ENCODE measurements around the gene CFAP47. TPM values are rescaled to one million over a fixed set of nuclear protein-coding genes. Genes with fewer than 3 reads are reported as not detected.

The CFAP47 gene
- total RNA-seq, 1 experiment from 2014 or later: not detected

DNA sequence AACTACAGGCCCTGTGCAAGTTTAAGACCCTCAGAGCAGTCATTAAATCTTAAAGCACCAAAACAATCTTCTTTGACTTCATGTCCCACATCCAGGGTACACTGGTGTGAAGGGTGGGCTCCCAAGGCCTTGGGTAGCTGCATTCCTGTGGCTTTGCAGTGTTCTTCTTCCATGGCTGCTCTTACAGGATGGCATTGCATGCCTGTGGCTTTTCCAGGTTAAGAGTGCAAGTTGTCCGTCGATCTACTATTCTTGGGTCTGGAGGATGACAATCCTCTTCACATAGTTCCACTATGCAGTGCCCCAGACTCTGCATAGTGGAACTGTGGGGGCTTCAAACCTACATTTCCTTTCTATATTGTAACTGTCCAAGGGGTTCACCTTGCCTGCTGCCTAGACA lies 494.5 kb downstream of the CFAP47 start:
- ATAC-seq (no peak), DNase-seq (ENCODE audit: low spot score) (no peak)
- Mint-ChIP-seq H3K4me3 (no peak overlapping the region), H3K4me1 (no peaks in the 10 kb centered on the region), H3K9me3 (peaks cover 9% of the 10 kb centered on the region), H3K27ac (no peak overlapping the region), H3K27me3 (ENCODE audit: low read depth) (no peaks in the 10 kb centered on the region; the same call in 1 of the 2 replicates), H3K36me3 (no peaks in the 10 kb centered on the region)
- no peak for TF ChIP-seq ZNF317 (CRISPR knock-in tag; IDR thresholded peaks at IDR 0.05; ENCODE audit: borderline replicate concordance, low read depth)
- no peak for TF ChIP-seq NFE2L1 (CRISPR knock-in tag; IDR thresholded peaks at IDR 0.05)
- TF ChIP-seq, protein P1, sequence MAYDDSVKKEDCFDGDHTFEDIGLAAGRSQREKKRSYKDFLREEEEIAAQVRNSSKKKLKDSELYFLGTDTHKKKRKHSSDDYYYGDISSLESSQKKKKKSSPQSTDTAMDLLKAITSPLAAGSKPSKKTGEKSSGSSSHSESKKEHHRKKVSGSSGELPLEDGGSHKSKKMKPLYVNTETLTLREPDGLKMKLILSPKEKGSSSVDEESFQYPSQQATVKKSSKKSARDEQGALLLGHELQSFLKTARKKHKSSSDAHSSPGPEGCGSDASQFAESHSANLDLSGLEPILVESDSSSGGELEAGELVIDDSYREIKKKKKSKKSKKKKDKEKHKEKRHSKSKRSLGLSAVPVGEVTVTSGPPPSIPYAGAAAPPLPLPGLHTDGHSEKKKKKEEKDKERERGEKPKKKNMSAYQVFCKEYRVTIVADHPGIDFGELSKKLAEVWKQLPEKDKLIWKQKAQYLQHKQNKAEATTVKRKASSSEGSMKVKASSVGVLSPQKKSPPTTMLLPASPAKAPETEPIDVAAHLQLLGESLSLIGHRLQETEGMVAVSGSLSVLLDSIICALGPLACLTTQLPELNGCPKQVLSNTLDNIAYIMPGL (CRISPR knock-in tag; IDR thresholded peaks at IDR 0.05): no peak
- TF ChIP-seq SP1 (CRISPR knock-in tag; conservative IDR thresholded peaks at IDR 0.05): no peak
- TF ChIP-seq MYBL2 (CRISPR knock-in tag; IDR thresholded peaks at IDR 0.05): no peak
- TF ChIP-seq NFYB (CRISPR knock-in tag; conservative IDR thresholded peaks at IDR 0.05; ENCODE audit: low read depth): no peak
- no peak for TF ChIP-seq RELA (CRISPR knock-in tag; IDR thresholded peaks at IDR 0.05; ENCODE audit: borderline replicate concordance)
- TF ChIP-seq ZNF263 (CRISPR knock-in tag; IDR thresholded peaks at IDR 0.05; ENCODE audit: low read depth): no peak
- TF ChIP-seq, protein P2, sequence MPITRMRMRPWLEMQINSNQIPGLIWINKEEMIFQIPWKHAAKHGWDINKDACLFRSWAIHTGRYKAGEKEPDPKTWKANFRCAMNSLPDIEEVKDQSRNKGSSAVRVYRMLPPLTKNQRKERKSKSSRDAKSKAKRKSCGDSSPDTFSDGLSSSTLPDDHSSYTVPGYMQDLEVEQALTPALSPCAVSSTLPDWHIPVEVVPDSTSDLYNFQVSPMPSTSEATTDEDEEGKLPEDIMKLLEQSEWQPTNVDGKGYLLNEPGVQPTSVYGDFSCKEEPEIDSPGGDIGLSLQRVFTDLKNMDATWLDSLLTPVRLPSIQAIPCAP (CRISPR knock-in tag; IDR thresholded peaks at IDR 0.05): no peak
- TF ChIP-seq, protein P3, sequence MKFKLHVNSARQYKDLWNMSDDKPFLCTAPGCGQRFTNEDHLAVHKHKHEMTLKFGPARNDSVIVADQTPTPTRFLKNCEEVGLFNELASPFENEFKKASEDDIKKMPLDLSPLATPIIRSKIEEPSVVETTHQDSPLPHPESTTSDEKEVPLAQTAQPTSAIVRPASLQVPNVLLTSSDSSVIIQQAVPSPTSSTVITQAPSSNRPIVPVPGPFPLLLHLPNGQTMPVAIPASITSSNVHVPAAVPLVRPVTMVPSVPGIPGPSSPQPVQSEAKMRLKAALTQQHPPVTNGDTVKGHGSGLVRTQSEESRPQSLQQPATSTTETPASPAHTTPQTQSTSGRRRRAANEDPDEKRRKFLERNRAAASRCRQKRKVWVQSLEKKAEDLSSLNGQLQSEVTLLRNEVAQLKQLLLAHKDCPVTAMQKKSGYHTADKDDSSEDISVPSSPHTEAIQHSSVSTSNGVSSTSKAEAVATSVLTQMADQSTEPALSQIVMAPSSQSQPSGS (CRISPR knock-in tag; IDR thresholded peaks at IDR 0.05; ENCODE audit: borderline replicate concordance, low read depth): no peak
- no peak for TF ChIP-seq TCF7 (CRISPR knock-in tag; IDR thresholded peaks at IDR 0.05; ENCODE audit: low read depth)
- ChIA-PET CTCF (no interaction called here), POLR2A (no interaction called here)

DNA sequence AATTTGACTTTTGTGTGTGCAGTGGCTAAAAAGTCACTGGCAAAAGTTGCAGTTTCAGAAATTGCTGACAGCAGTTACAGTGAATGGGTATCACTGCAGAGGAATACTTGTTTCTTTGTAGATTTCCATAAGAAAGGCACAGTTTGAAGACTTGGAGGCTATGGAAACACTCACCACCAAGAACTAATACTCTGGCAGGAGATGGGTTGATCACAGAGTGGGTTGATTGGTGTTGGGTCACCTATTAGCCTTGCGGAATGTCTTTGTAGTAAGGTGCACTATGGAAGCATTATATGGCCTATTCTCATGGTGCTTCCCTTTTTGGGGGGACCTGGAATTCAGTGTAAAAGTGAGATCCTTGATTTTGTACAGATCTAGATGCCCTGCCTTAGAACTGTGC lies 502.8 kb downstream of the CFAP47 start:
- ChIA-PET POLR2A (no interaction called here), CTCF (no interaction called here)
- Mint-ChIP-seq H3K9me3 (peaks cover 3% of the 10 kb centered on the region), H3K27ac (no peak overlapping the region), H3K36me3 (no peaks in the 10 kb centered on the region), H3K27me3 (ENCODE audit: low read depth) (no peaks in the 10 kb centered on the region), H3K4me3 (no peak overlapping the region), H3K4me1 (peaks cover 22% of the 10 kb centered on the region)
- no peak for DNase-seq (ENCODE audit: low spot score)
- peak; percentile 84 for ATAC-seq
- TF ChIP-seq, protein P4, sequence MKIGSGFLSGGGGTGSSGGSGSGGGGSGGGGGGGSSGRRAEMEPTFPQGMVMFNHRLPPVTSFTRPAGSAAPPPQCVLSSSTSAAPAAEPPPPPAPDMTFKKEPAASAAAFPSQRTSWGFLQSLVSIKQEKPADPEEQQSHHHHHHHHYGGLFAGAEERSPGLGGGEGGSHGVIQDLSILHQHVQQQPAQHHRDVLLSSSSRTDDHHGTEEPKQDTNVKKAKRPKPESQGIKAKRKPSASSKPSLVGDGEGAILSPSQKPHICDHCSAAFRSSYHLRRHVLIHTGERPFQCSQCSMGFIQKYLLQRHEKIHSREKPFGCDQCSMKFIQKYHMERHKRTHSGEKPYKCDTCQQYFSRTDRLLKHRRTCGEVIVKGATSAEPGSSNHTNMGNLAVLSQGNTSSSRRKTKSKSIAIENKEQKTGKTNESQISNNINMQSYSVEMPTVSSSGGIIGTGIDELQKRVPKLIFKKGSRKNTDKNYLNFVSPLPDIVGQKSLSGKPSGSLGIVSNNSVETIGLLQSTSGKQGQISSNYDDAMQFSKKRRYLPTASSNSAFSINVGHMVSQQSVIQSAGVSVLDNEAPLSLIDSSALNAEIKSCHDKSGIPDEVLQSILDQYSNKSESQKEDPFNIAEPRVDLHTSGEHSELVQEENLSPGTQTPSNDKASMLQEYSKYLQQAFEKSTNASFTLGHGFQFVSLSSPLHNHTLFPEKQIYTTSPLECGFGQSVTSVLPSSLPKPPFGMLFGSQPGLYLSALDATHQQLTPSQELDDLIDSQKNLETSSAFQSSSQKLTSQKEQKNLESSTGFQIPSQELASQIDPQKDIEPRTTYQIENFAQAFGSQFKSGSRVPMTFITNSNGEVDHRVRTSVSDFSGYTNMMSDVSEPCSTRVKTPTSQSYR (CRISPR knock-in tag; IDR thresholded peaks at IDR 0.05): no peak
- TF ChIP-seq JUN (CRISPR knock-in tag; IDR thresholded peaks at IDR 0.05) (no peak), ZNF396 (CRISPR knock-in tag; IDR thresholded peaks at IDR 0.05; ENCODE audit: borderline replicate concordance) (no peak), ZNF219 (CRISPR knock-in tag; IDR thresholded peaks at IDR 0.05; ENCODE audit: borderline replicate concordance) (no peak), ZNF671 (CRISPR knock-in tag; IDR thresholded peaks at IDR 0.05) (no peak)
- TF ChIP-seq, protein P5, sequence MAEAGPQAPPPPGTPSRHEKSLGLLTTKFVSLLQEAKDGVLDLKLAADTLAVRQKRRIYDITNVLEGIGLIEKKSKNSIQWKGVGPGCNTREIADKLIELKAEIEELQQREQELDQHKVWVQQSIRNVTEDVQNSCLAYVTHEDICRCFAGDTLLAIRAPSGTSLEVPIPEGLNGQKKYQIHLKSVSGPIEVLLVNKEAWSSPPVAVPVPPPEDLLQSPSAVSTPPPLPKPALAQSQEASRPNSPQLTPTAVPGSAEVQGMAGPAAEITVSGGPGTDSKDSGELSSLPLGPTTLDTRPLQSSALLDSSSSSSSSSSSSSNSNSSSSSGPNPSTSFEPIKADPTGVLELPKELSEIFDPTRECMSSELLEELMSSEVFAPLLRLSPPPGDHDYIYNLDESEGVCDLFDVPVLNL (CRISPR knock-in tag; IDR thresholded peaks at IDR 0.05; ENCODE audit: borderline replicate concordance, low read depth): no peak
- TF ChIP-seq, protein P6, sequence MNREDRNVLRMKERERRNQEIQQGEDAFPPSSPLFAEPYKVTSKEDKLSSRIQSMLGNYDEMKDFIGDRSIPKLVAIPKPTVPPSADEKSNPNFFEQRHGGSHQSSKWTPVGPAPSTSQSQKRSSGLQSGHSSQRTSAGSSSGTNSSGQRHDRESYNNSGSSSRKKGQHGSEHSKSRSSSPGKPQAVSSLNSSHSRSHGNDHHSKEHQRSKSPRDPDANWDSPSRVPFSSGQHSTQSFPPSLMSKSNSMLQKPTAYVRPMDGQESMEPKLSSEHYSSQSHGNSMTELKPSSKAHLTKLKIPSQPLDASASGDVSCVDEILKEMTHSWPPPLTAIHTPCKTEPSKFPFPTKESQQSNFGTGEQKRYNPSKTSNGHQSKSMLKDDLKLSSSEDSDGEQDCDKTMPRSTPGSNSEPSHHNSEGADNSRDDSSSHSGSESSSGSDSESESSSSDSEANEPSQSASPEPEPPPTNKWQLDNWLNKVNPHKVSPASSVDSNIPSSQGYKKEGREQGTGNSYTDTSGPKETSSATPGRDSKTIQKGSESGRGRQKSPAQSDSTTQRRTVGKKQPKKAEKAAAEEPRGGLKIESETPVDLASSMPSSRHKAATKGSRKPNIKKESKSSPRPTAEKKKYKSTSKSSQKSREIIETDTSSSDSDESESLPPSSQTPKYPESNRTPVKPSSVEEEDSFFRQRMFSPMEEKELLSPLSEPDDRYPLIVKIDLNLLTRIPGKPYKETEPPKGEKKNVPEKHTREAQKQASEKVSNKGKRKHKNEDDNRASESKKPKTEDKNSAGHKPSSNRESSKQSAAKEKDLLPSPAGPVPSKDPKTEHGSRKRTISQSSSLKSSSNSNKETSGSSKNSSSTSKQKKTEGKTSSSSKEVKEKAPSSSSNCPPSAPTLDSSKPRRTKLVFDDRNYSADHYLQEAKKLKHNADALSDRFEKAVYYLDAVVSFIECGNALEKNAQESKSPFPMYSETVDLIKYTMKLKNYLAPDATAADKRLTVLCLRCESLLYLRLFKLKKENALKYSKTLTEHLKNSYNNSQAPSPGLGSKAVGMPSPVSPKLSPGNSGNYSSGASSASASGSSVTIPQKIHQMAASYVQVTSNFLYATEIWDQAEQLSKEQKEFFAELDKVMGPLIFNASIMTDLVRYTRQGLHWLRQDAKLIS (CRISPR knock-in tag; IDR thresholded peaks at IDR 0.05; ENCODE audit: borderline replicate concordance): no peak
- TF ChIP-seq, protein P3 (CRISPR knock-in tag; IDR thresholded peaks at IDR 0.05; ENCODE audit: borderline replicate concordance, low read depth): no peak
